Activated CD4-positive, alpha-beta T cell treated with anti-CD3 and anti-CD28 coated beads for 24 hours (primary cell): ENCODE data around the gene GRK3.
"Not testable (repeated sequence)": the region's sequence is repeated elsewhere in the genome, so short reads cannot be mapped to it uniquely, and the experiment has no call there.

Source experiments
- DNase-seq, 2 donors: peaks; one replicate each; pipeline ENCODE4 v3.0.0-alpha.2; 2020; ENCODE audit warnings: low read depth in 2 of 2

Gene GRK3

DNA sequence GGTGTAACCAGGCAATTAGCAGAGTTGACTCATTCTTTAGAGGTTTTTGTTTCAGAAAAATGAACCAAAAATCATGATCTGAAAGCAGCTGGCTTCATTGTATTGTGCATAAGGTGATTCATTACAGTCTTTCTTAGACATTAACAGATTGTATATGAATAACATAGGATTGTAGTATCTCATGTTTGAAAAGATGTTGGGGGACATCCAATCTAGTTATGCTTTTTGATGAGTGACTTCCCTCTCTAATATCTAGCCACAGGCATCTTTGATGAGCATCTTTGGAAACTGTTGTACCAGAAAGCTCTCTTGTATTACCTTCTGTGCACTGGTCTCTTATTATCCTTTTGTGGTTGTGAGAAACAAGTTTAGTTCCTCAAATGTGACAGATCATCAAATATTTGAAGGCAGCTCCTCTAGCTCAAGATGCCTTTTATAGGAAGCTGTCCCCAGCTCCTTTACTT lies 8.3 kb downstream of the GRK3 start:
- DNase-seq, result no peak

DNA sequence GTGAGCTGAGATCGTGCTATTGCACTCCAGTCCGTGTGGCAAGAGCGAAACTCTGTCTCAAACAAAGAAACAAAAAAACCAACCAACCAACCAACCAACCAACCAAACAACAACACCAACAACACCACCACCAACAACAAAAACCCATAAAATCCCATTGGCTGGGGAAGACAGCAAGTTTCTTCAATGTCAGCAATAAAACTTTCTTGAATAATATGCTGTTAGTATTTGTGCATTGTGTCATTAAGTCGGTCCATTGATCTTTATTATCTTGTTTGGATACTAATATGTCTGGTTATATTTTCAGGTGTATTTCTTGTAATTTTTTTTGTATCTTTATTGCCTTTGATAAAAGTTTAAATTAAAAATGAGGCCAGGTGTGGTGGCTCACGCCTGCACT lies 9.4 kb downstream of the GRK3 start:
- DNase-seq, result no peak

- DNase-seq, result no peak
Observed at GRCh38 chr22:25574736-25575135, 10.3 kb downstream of the GRK3 start.

DNA sequence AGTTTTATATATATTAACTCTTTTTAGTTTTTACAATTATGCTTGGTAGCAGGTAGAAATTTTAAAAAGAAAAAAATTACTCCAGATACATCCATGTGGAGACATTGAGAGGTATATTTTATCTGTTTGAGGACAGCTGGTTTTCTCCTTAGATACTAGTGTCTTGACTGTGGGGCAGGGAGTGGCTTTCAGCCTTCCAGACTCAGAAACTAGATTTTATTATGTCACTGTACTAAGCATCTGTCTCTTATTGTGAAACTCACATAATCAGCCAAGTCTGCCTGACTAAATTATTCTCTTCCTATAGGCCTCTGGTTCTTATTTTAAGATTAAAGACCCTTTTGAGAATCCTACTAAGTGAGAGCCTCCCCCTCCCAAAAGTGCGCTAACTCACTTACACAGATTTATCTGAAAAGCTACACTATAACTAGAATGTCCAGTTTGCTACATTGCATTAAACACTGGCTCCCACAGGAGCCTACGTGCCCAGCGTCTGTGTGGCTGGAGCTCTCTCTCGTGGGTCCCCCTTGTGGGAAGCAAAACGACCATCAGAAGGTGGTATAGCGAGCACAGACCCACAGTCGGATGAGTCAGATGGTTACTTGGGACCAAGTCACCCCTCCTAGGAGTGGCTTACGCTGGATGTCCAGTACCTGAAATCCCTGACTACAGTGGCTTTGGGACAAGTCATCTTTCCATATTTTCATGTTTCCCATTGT lies 11.4 kb downstream of the GRK3 start:
- DNase-seq, result not testable (repeated sequence)

- DNase-seq, result not testable (repeated sequence)
Observed at GRCh38 chr22:25581452-25581851, 17.0 kb downstream of the GRK3 start.

GRCh38 chr22:25582946-25583345 lies 18.5 kb downstream of the GRK3 start:
- no peak for DNase-seq

DNA sequence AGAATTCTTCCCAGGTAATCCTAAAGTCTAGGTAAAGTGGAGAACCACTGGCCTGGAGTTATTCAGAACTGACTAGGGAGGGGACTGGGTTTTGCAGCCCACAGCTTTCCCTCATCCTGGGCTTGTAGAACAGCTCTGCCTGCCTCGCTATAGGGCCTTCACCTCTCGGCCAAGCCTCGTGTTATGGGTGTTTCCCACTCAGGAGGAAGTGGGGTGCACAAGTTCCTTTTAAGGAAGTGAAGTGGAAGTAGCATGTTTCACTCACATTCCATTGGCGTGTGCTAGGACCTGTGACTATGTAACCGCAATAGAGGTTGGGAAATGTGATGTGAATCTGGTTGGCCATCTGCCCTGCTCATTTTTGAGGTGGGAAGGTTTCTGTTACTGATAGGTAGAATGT lies 20.5 kb downstream of the GRK3 start:
- DNase-seq, result not testable (repeated sequence)

DNA sequence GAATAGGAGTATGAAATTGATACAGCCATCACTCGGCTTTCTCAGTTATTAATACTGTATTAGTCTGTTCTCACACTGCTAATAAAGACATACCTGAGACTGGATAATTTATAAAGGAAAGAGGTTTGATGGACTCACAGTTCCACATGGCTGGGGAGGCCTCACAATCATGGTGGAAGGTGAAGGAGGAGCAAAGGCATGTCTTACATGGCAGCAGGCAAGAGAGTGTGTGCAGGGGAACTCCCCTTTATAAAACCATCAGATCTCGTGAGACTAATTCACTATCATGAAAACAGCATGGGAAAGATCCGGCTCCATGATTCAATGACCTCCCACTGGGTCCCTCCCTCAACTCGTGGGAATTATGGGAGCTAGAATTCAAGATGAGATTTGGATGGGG lies 25.2 kb downstream of the GRK3 start:
- DNase-seq, result not testable (repeated sequence)

DNA sequence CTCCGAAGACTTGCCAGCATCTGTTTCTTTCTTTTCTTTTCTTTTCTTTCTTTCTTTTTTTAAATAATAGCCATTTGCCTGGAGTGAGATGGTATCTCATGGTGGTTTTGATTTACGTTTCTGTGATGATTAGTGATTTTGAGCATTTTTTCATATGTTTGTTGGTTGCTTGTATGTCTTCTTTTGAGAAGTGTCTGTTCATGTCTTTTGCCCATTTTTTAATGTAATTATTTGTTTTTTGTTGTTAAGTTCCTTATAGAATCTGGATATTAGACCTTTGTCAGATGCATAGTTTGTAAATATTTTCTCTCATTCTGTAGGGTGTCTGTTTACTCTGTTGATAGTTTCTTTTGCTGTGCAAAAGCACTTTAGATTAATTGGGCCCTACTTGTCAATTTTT lies 28.8 kb downstream of the GRK3 start:
- not testable (repeated sequence) for DNase-seq

DNA sequence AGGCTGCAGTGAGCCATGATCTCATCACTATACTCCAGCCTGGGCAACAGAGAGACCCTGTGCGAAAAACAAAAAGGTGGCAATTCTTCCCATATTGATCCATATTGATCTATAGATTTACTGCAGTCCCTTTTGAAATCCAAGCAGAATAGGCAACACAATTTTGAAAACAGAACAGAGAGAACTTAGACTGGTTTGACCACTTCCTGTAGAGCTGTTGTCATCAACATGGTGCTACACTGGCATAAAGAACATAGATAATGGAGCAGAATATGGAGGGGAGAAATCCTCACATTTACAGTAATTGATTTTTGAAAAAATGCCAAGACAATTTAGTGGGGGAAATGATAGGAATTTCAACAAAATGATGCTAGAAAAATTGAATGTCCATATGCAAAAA lies 34.1 kb downstream of the GRK3 start:
- DNase-seq, result no peak

- DNase-seq, result no peak
Observed at GRCh38 chr22:25602445-25602844, 38.0 kb downstream of the GRK3 start.

DNA sequence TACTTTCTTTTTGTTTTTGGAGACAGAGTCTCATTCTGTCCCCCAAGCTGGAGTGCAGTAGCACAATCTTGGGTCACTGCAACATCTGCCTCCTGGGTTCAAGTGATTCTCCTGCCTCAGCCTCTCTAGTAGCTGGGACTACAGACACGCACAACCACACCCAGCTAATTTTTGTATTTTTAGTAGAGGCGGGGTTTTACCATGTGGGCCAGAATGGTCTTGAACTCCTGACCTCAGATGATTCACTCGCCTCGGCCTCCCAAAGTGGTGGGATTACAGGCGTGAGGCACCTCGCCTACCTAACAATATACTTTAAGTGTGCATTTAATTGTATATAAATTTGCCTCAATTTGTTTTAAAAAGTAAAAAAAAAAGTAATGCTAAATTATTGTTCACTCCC lies 38.4 kb downstream of the GRK3 start:
- no peak for DNase-seq

- DNase-seq, result not testable (repeated sequence)
Observed at GRCh38 chr22:25605146-25605545, 40.7 kb downstream of the GRK3 start.

GRCh38 chr22:25605565-25605964 lies 41.1 kb downstream of the GRK3 start:
- not testable (repeated sequence) for DNase-seq

DNA sequence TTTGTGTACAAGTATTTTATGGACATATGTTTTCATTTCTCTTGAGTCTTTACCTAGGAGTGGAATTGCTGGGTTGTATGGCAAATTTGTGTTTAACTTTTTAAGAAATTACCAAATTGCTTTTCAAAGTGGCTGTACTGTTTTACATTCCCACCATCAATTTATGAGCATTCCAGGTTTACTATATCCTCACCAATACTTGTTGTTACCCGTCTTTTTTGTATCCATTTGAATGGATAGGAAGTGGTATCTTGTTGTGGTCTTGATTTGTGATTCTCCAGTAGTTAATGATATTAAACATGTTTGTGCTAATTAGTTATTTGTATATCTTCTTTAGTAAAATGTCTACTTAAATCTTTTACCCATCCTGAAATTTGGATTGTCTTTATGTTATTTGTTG lies 46.8 kb downstream of the GRK3 start:
- not testable (repeated sequence) for DNase-seq

GRCh38 chr22:25613131-25613530 lies 48.7 kb downstream of the GRK3 start:
- DNase-seq, result not testable (repeated sequence)

DNA sequence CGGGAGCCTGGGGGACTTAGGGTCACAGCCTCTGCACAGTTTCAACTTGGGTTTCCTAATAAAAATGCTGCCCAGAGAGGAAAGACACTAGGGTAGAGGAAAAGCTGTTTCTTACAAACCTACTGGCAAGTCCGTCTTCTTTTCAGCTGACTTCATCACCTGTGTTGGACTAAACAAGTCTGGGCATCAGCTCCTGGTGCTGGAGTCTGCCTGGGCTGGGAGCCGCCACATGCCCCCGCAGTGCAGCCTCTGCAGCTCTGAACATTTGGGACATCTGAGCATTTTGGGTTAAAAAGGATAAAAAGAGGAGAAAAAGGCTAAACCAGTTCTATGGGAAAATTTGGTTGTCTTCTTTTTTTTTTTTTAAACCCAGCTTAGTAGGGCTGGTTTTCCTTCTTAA lies 49.1 kb downstream of the GRK3 start:
- DNase-seq, result not testable (repeated sequence)

DNA sequence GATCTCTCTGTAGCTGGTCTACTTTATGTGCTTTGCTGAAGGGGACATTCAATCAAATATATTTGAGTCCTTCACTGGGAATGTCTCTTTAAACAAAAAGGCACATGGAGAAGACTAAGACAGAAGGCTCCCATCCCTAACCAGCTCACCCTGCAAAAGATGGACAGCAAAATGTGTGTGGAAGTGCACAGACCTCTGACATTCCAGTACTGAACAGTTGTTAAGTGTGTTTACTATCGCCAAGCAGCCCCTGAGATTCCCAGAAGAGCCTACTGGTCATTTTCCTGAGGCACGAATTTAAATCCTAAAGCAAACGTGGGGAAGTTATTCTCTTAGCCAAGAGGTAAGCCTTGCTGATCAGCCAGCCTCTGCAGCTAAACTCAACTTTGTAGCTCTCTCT lies 50.3 kb downstream of the GRK3 start:
- DNase-seq, result not testable (repeated sequence)

DNA sequence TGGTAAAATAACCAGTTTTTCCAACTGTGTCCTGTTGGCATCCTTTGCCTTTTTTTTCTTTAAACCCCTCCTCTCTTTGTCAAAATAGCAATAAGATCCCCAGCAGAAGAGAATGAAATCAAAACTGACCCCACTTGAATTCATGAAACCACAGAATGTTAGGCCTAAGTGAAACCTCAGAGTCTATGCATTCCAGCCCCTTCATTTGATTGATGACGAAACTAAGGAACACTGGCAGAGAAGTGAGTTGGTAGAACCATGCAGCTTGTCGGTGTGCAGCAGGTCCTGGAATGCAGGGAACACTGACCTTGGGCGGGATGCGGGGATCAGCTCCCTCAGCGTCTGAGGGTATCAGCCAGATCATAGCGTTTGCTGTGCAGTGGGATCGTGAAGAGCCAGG lies 57.5 kb downstream of the GRK3 start:
- no peak for DNase-seq

DNA sequence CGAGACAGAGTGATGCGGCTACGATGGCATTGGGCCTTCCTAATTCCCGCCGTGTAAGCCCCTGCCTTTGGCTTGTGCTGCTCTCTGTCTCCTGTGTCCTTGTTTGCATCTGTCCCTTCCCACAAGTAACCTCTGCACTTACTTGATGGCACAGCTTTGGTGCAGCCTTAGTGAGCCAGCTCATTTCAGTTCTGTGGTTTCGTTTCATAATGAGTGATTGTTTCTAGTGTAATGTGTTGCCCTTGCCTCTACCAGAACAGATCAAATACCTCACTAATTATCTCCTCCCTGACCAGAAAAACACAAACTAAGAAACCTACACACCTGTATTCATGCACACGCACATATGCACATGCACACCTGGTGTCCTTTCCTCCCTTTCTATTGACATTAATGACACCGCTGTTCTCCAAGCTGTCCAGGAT lies 58.8 kb downstream of the GRK3 start:
- DNase-seq, result no peak

- no peak for DNase-seq
Observed at GRCh38 chr22:25623851-25624250, 59.4 kb downstream of the GRK3 start.

GRCh38 chr22:25624476-25624875 lies 60.0 kb downstream of the GRK3 start:
- no peak for DNase-seq

- DNase-seq, result not testable (repeated sequence)
Observed at GRCh38 chr22:25625747-25626623, 61.5 kb downstream of the GRK3 start.
